DMS79 (cell line): ENCODE results near the gene COX6A2.
"Not testable (repeated sequence)": the region's sequence is repeated elsewhere in the genome, so short reads cannot be mapped to it uniquely, and the experiment has no call there.

ENCODE experiments used
- DNase-seq: peaks from one replicate; lab custom pipeline; 2025; lab: John Stamatoyannopoulos, UW

COX6A2 gene

GRCh38 chr16:31461921-31462804, 34.0 kb upstream of the COX6A2 start:
- DNase-seq = no peak

GRCh38 chr16:31461201-31461920, 33.2 kb upstream of the COX6A2 start:
- DNase-seq = no peak

GRCh38 chr16:31460582-31461002, 32.4 kb upstream of the COX6A2 start:
- peak; percentile 6 for DNase-seq

- peak; percentile 98 for DNase-seq
Measured at GRCh38 chr16:31459687-31460581, 31.8 kb upstream of the COX6A2 start.

GRCh38 chr16:31458844-31459686, 30.9 kb upstream of the COX6A2 start, which contains the start of gene ARMC5:
Gene ARMC5 (plus strand): TSS chr16:31459501. CDS start chr16:31459525, 24 bp downstream.
- DNase-seq = peak; percentile 94

- peak; percentile 67 for DNase-seq
Measured at GRCh38 chr16:31458073-31458843, 30.1 kb upstream of the COX6A2 start.

GRCh38 chr16:31456988-31457360, 28.8 kb upstream of the COX6A2 start:
- no peak for DNase-seq

GRCh38 chr16:31455601-31456314, 27.6 kb upstream of the COX6A2 start:
- DNase-seq = no peak

- no peak for DNase-seq
Measured at GRCh38 chr16:31453255-31454204, 25.4 kb upstream of the COX6A2 start.

GRCh38 chr16:31452631-31453106, 24.5 kb upstream of the COX6A2 start:
- DNase-seq = no peak

GRCh38 chr16:31451681-31452351, 23.7 kb upstream of the COX6A2 start:
- DNase-seq = no peak

GRCh38 chr16:31451201-31451600, 23.0 kb upstream of the COX6A2 start:
- no peak for DNase-seq

GRCh38 chr16:31445931-31446330, 17.8 kb upstream of the COX6A2 start:
- not testable (repeated sequence) for DNase-seq

GRCh38 chr16:31441956-31442355, 13.8 kb upstream of the COX6A2 start:
- DNase-seq = no peak

- DNase-seq = no peak
Measured at GRCh38 chr16:31440516-31441184, 12.5 kb upstream of the COX6A2 start.

- DNase-seq = no peak
Measured at GRCh38 chr16:31439519-31439918, 11.4 kb upstream of the COX6A2 start.

GRCh38 chr16:31439023-31439422, 10.9 kb upstream of the COX6A2 start:
- not testable (repeated sequence) for DNase-seq
